SU-DHL-6 (cell line): ENCODE measurements around the gene CHD3.
A peak's percentile ranks its signal among the peaks of the same experiment; 100 is the strongest.

Experiments used
- H2AFZ ChIP-seq: fragments of 200-600 bp; sonication (generic); 2 replicates; pipeline ENCODE4 v1.6.1; 2014; ENCODE audit warnings: low read depth, mild to moderate bottlenecking, moderate library complexity, mixed read lengths, antibody characterized with exemption, low read length; ENCODE audit not compliant: severe bottlenecking
- H3F3A ChIP-seq: fragments of 200-600 bp; shearing (Covaris generic); 2 replicates; pipeline ENCODE4 v1.6.0; 2016; ENCODE audit warnings: antibody characterized with exemption, mild to moderate bottlenecking; ENCODE audit not compliant: insufficient read depth
- H3K27ac ChIP-seq: fragments of 200-600 bp; sonication (generic); 2 replicates; pipeline ENCODE4 v1.5.1; 2016; ENCODE audit warnings: low read depth, mild to moderate bottlenecking, low read length, moderate library complexity, mixed read lengths
- H3K27me3 ChIP-seq: fragments of 200-600 bp; sonication (generic), shearing (Covaris generic); 2 replicates; pipeline ENCODE4 v1.6.0; 2014; ENCODE audit warnings: mild to moderate bottlenecking, low read length
- H3K36me3 ChIP-seq: fragments of 200-600 bp; sonication (generic); 2 replicates; pipeline ENCODE4 v1.6.1; 2014; ENCODE audit warnings: mild to moderate bottlenecking, low read length, mixed read lengths
- H3K4me2 ChIP-seq: fragments of 300-600, 200-600 bp; shearing (Covaris generic), sonication (generic); 2 replicates; pipeline ENCODE4 v1.6.0; 2014; ENCODE audit warnings: low read length, low read depth, mild to moderate bottlenecking; ENCODE audit not compliant: poor library complexity, severe bottlenecking
- H3K4me3 ChIP-seq: fragments of 200-600 bp; sonication (generic); 2 replicates; pipeline ENCODE4 v1.5.1; 2014; ENCODE audit warnings: antibody characterized with exemption, low read length, mild to moderate bottlenecking, mixed read lengths; ENCODE audit not compliant: insufficient read depth, poor library complexity, severe bottlenecking
- H3K79me2 ChIP-seq: fragments of 200-600 bp; sonication (generic); 2 replicates; pipeline ENCODE4 v1.6.1; 2014; ENCODE audit warnings: mild to moderate bottlenecking, low read length, moderate library complexity; ENCODE audit not compliant: insufficient read depth
- H3K9ac ChIP-seq: fragments of 200-600 bp; sonication (generic); 2 replicates; pipeline ENCODE4 v1.7.0; 2014; ENCODE audit warnings: mild to moderate bottlenecking, low read length
- H3K9me2 ChIP-seq: fragments of 200-600 bp; sonication (generic); replicated peaks from 2 replicates; pipeline ENCODE4 v1.6.1; 2014; ENCODE audit warnings: low read length; ENCODE audit not compliant: insufficient read depth
- H3K9me3 ChIP-seq: fragments of 200-600 bp; sonication (generic); 2 replicates; pipeline ENCODE4 v1.6.1; 2014; ENCODE audit warnings: low read length, mixed read lengths; ENCODE audit not compliant: insufficient read depth
- H4K20me1 ChIP-seq: fragments of 200-600 bp; sonication (generic); 2 replicates; pipeline ENCODE4 v1.6.1; 2014; ENCODE audit warnings: low read depth, mild to moderate bottlenecking, antibody characterized with exemption, low read length, moderate library complexity, mixed read lengths
- CTCF ChIP-seq: fragments of 200-600 bp; sonication (generic); IDR thresholded peaks from one replicate; pipeline ENCODE4 v1.5.1; 2017; ENCODE audit warnings: antibody characterized with exemption, mild to moderate bottlenecking, low read length, moderate library complexity; ENCODE audit not compliant: insufficient read depth, poor library complexity, severe bottlenecking
- EZH2phosphoT487 ChIP-seq: fragments of 200-600 bp; sonication (generic), shearing (Covaris generic); conservative IDR thresholded peaks from 2 replicates; pipeline ENCODE4 v1.6.1; 2018; ENCODE audit warnings: mild to moderate bottlenecking, antibody characterized with exemption, low read length, moderate library complexity, mixed read lengths

Gene CHD3

GRCh38 chr17:7850701-7851437 lies 37.7 kb upstream of the CHD3 start:
- H3K27ac ChIP-seq = peak overlapping the region; percentile 65
- peak overlapping the region; percentile 68 for H3K4me2 ChIP-seq
- peak overlapping the region; percentile 61 for H3K9ac ChIP-seq
- H4K20me1 ChIP-seq = no peaks in the 10 kb centered on the region
- H3K27me3 ChIP-seq = no peaks in the 10 kb centered on the region
- no peaks in the 10 kb centered on the region for H3K9me3 ChIP-seq
- H3K36me3 ChIP-seq = no peaks in the 10 kb centered on the region
- no peaks in the 10 kb centered on the region for H3K9me2 ChIP-seq
- no peak overlapping the region for H2AFZ ChIP-seq
- TF ChIP-seq CTCF (no peak), EZH2phosphoT487 (no peak)
- H3F3A ChIP-seq = peaks cover 10% of the 10 kb centered on the region
- peaks cover 5% of the 10 kb centered on the region for H3K79me2 ChIP-seq
- peak overlapping the region; percentile 60 for H3K4me3 ChIP-seq

DNA sequence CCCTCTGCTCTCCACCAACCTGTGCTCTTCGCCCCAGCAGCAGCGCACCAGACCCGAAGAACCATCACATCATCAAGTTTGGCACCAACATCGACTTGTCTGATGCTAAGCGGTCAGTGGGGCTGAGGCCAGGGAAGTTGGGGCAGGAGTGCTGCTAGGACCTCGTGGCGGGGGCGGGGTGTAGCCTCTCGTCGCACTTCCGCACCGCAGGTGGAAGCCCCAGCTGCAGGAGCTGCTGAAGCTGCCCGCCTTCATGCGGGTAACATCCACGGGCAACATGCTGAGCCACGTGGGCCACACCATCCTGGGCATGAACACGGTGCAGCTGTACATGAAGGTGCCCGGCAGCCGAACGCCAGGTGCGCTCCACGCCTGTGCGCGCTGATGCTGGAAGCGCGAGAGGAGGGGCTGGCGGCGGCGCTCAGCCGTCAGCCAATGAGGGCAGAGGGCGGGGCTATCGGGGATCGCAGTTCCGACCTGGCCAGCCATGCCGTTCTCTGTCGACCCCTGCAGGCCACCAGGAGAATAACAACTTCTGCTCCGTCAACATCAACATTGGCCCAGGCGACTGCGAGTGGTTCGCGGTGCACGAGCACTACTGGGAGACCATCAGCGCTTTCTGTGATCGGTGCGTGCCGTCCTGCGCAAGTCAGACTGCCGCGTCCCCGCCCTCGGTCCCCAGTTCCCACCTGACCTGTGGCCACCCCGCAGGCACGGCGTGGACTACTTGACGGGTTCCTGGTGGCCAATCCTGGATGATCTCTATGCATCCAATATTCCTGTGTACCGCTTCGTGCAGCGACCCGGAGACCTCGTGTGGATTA lies 36.9 kb upstream of the CHD3 start:
- H3K36me3 ChIP-seq = no peaks in the 10 kb centered on the region

GRCh38 chr17:7852262-7852670 lies 36.3 kb upstream of the CHD3 start:
- Histone ChIP-seq H3K4me2 (no peak overlapping the region), H3K9me3 (no peaks in the 10 kb centered on the region), H3K27ac (no peak overlapping the region), H3K4me3 (no peak overlapping the region), H3K9ac (no peak overlapping the region), H3K79me2 (peaks cover 13% of the 10 kb centered on the region), H3K27me3 (no peaks in the 10 kb centered on the region), H3K9me2 (no peaks in the 10 kb centered on the region), H3F3A (peaks cover 10% of the 10 kb centered on the region), H4K20me1 (no peaks in the 10 kb centered on the region), H3K36me3 (no peaks in the 10 kb centered on the region), H2AFZ (no peak overlapping the region)
- TF ChIP-seq EZH2phosphoT487 (no peak), CTCF (no peak)

More for the DNA sequence above, 36.9 kb upstream of the CHD3 start:
- H3K4me3 ChIP-seq = peak overlapping the region; percentile 60
- peaks cover 13% of the 10 kb centered on the region for H3K79me2 ChIP-seq
- peak; percentile 59 for TF ChIP-seq CTCF
- no peak for TF ChIP-seq EZH2phosphoT487
- peaks cover 10% of the 10 kb centered on the region for H3F3A ChIP-seq
- no peaks in the 10 kb centered on the region for H3K9me2 ChIP-seq
- H4K20me1 ChIP-seq = no peaks in the 10 kb centered on the region
- H3K27me3 ChIP-seq = no peaks in the 10 kb centered on the region
- H2AFZ ChIP-seq = no peak overlapping the region
- H3K4me2 ChIP-seq = peak overlapping the region; percentile 68
- peak overlapping the region; percentile 61 for H3K9ac ChIP-seq
- peak overlapping the region; percentile 65 for H3K27ac ChIP-seq
- H3K9me3 ChIP-seq = no peaks in the 10 kb centered on the region
